ENCODE measurements around the gene CXCL17. TPM values are rescaled to one million over a fixed set of nuclear protein-coding genes. Genes with fewer than 3 reads are reported as not detected.

CXCL17 gene
- total RNA-seq, 1 experiment from 2014 or later, result not detected

DNA sequence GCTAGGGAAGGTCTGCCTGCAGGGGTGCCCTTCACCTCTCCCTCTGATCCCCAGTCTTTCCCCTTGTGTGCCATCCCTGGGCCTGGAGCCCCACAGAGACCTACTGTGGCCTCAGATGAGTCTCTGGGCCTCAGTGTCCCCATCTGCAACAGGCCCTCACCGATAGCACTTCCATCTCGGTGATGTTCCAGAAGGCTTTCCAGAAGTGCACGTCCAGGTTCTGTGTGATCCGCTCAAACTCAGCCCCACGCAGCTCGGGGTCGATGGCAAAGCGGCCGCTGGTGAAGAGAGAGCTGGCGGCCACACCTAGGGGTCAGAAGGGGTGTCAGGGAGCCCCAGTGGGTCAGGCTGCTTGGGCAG, 35.0 kb downstream of the CXCL17 start:
- H2BK120ac ChIP-seq (ENCODE audit: low read depth, low read length, poor library complexity, severe bottlenecking), result no peak overlapping the region
- H2BK20ac ChIP-seq (ENCODE audit: low read depth, low read length, poor library complexity, severe bottlenecking), result no peak overlapping the region

More for the DNA sequence above, 35.0 kb downstream of the CXCL17 start:
- Histone ChIP-seq H3K4me1 (ENCODE audit: insufficient read depth, low read length) (no peaks in the 10 kb centered on the region), H4K20me1 (ENCODE audit: control insufficient read depth, insufficient read depth, insufficient read length) (no peaks in the 10 kb centered on the region), H3K27me3 (ENCODE audit: insufficient read depth, low read length) (no peaks in the 10 kb centered on the region; the same call in 1 of the 2 replicates), H2AFZ (ENCODE audit: low read length) (no peak overlapping the region), H3K4ac (ENCODE audit: low read depth, low read length) (no peak overlapping the region), H2BK5ac (ENCODE audit: insufficient read length, low read length) (no peak overlapping the region), H2AK5ac (ENCODE audit: insufficient read length, low read length) (no peak overlapping the region), H3K23ac (ENCODE audit: insufficient read length, low read depth, low read length) (no peak overlapping the region), H3K4me2 (ENCODE audit: insufficient read depth, insufficient read length, low read length) (no peak overlapping the region), H4K91ac (ENCODE audit: insufficient read length, low read depth, low read length) (no peak overlapping the region), H3K9ac (ENCODE audit: extremely low read depth, insufficient read length, low read length) (no peak overlapping the region), H3K18ac (ENCODE audit: insufficient read length, low read depth, low read length) (no peak overlapping the region), H4K8ac (replicated peaks; ENCODE audit: insufficient read length, low read depth, low read length) (no peak overlapping the region), H2BK12ac (ENCODE audit: insufficient read length, low read depth, low read length) (no peak overlapping the region), H3K23me2 (ENCODE audit: insufficient read length, low read depth, low read length, poor library complexity, severe bottlenecking) (no peaks in the 10 kb centered on the region), H4K5ac (ENCODE audit: insufficient read length, low read depth, low read length) (no peak overlapping the region), H3K27ac (ENCODE audit: insufficient read length, low read depth, low read length) (no peak overlapping the region), H3K79me2 (ENCODE audit: insufficient read depth, low read length) (no peaks in the 10 kb centered on the region), H3T11ph (ENCODE audit: low read length) (no peak overlapping the region), H3K79me1 (ENCODE audit: insufficient read depth, low read depth, low read length, poor library complexity, severe bottlenecking) (no peaks in the 10 kb centered on the region), H3K56ac (ENCODE audit: insufficient read length, low read depth, low read length) (no peak overlapping the region), H3K9me3 (ENCODE audit: control insufficient read depth, low read depth, low read length) (no peaks in the 10 kb centered on the region), H2BK15ac (ENCODE audit: low read depth, low read length) (no peak overlapping the region), H3K14ac (ENCODE audit: insufficient read depth, low read length) (no peak overlapping the region)
- Mint-ChIP-seq H3K4me3 (no peak overlapping the region; a peak in 1 of 5 replicates), H3K36me3 (ENCODE audit: insufficient read depth in 1 of 3, low read depth in 3 of 3) (peaks cover 12 to 34% (median 25%) of the 10 kb centered on the region in 3 experiments), H3K4me1 (peaks cover 13 to 16% of the 10 kb centered on the region in 2 experiments), H3K27me3 (ENCODE audit: low read depth) (peaks cover 75% of the 10 kb centered on the region), H3K9me3 (no peaks in the 10 kb centered on the region; a peak in 1 of 5 replicates), H3K27ac (no peak overlapping the region; a peak in 2 of 7 replicates)
- DNase-seq, result no peak
- TF ChIP-seq, protein P1, sequence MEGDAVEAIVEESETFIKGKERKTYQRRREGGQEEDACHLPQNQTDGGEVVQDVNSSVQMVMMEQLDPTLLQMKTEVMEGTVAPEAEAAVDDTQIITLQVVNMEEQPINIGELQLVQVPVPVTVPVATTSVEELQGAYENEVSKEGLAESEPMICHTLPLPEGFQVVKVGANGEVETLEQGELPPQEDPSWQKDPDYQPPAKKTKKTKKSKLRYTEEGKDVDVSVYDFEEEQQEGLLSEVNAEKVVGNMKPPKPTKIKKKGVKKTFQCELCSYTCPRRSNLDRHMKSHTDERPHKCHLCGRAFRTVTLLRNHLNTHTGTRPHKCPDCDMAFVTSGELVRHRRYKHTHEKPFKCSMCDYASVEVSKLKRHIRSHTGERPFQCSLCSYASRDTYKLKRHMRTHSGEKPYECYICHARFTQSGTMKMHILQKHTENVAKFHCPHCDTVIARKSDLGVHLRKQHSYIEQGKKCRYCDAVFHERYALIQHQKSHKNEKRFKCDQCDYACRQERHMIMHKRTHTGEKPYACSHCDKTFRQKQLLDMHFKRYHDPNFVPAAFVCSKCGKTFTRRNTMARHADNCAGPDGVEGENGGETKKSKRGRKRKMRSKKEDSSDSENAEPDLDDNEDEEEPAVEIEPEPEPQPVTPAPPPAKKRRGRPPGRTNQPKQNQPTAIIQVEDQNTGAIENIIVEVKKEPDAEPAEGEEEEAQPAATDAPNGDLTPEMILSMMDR (conservative IDR thresholded peaks at IDR 0.05), result no peak
- WGBS (ENCODE audit: extremely low coverage, insufficient read length, low lambda C conversion rate), result no CpG with 5 or more reads among the region's 10 CpGs

Measured in H9 (cell line).